Uterus (tissue), 2 donors: Measurements from ENCODE around the gene PLA2G7.

ENCODE experiments used
- POLR2A ChIP-seq, 2 donors: fragments of 450-650 bp; IDR thresholded peaks; one replicate each; pipeline ENCODE4 v1.6.1; 2016; ENCODE audit warnings: antibody characterized with exemption in 2 of 2, mild to moderate bottlenecking in 1 of 2, moderate library complexity in 1 of 2
- TF ChIP-seq, protein P1 (sequence below), 4 experiments: fragments of 200-600 bp in 2 of 4; fragments of 450-650 bp in 2 of 4; sonication (generic) in 2 of 4; IDR thresholded peaks; one replicate each; pipeline ENCODE4 v1.5.1; 2016 to 2019; ENCODE audit warnings: antibody characterized with exemption in 4 of 4, mild to moderate bottlenecking in 2 of 4, moderate library complexity in 1 of 4

- TF ChIP-seq, protein P1, sequence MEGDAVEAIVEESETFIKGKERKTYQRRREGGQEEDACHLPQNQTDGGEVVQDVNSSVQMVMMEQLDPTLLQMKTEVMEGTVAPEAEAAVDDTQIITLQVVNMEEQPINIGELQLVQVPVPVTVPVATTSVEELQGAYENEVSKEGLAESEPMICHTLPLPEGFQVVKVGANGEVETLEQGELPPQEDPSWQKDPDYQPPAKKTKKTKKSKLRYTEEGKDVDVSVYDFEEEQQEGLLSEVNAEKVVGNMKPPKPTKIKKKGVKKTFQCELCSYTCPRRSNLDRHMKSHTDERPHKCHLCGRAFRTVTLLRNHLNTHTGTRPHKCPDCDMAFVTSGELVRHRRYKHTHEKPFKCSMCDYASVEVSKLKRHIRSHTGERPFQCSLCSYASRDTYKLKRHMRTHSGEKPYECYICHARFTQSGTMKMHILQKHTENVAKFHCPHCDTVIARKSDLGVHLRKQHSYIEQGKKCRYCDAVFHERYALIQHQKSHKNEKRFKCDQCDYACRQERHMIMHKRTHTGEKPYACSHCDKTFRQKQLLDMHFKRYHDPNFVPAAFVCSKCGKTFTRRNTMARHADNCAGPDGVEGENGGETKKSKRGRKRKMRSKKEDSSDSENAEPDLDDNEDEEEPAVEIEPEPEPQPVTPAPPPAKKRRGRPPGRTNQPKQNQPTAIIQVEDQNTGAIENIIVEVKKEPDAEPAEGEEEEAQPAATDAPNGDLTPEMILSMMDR (IDR thresholded peaks at IDR 0.05): no peak
- no peak for TF ChIP-seq POLR2A (IDR thresholded peaks at IDR 0.05)
Measured at GRCh38 chr6:46764961-46765360, 29.8 kb upstream of the PLA2G7 start.
